GM21723 (cell line): ENCODE results near the gene PLA2G4F.

ENCODE experiments used
- ATAC-seq: cut with Tn5 transposase; IDR thresholded peaks from one replicate; pipeline ENCODE4 v1.9.1; 2021; ENCODE audit warnings: mild to moderate bottlenecking, moderate library complexity; ENCODE audit not compliant: unreplicated experiment

Gene PLA2G4F

GRCh38 chr15:42148808-42149492, 7.5 kb downstream of the PLA2G4F start:
- no peak for ATAC-seq

- ATAC-seq, result no peak
Measured at GRCh38 chr15:42147431-42147735, 9.1 kb downstream of the PLA2G4F start.

- ATAC-seq, result no peak
Measured at GRCh38 chr15:42146551-42147430, 9.6 kb downstream of the PLA2G4F start.

- no peak for ATAC-seq
Measured at GRCh38 chr15:42145546-42146455, 10.6 kb downstream of the PLA2G4F start.

GRCh38 chr15:42144841-42145375, 11.5 kb downstream of the PLA2G4F start:
- no peak for ATAC-seq

- ATAC-seq, result no peak
Measured at GRCh38 chr15:42143866-42144625, 12.4 kb downstream of the PLA2G4F start.

GRCh38 chr15:42143356-42143755, 13.1 kb downstream of the PLA2G4F start:
- no peak for ATAC-seq

GRCh38 chr15:42141795-42142667, 14.4 kb downstream of the PLA2G4F start:
- no peak for ATAC-seq

- ATAC-seq, result no peak
Measured at GRCh38 chr15:42141246-42141645, 15.2 kb downstream of the PLA2G4F start.

- no peak for ATAC-seq
Measured at GRCh38 chr15:42140383-42141070, 15.9 kb downstream of the PLA2G4F start.

GRCh38 chr15:42139596-42139995, 16.8 kb downstream of the PLA2G4F start:
- ATAC-seq, result no peak

GRCh38 chr15:42138968-42139386, 17.5 kb downstream of the PLA2G4F start:
- no peak for ATAC-seq

GRCh38 chr15:42138411-42138810, 18.0 kb downstream of the PLA2G4F start:
- ATAC-seq, result no peak

GRCh38 chr15:42137461-42138261, 18.8 kb downstream of the PLA2G4F start:
- no peak for ATAC-seq

- no peak for ATAC-seq
Measured at GRCh38 chr15:42136513-42136912, 19.9 kb downstream of the PLA2G4F start.

GRCh38 chr15:42135351-42135750, 21.1 kb downstream of the PLA2G4F start:
- no peak for ATAC-seq

- ATAC-seq, result no peak
Measured at GRCh38 chr15:42134617-42135245, 21.7 kb downstream of the PLA2G4F start.
